ENCODE measurements around the gene CD33.
A peak's percentile ranks its signal among the peaks of the same experiment; 100 is the strongest.

Gene CD33

GRCh38 chr19:51259348-51260245 lies 34.7 kb downstream of the CD33 start:
- DNase-seq = peak; percentile 19

DNA sequence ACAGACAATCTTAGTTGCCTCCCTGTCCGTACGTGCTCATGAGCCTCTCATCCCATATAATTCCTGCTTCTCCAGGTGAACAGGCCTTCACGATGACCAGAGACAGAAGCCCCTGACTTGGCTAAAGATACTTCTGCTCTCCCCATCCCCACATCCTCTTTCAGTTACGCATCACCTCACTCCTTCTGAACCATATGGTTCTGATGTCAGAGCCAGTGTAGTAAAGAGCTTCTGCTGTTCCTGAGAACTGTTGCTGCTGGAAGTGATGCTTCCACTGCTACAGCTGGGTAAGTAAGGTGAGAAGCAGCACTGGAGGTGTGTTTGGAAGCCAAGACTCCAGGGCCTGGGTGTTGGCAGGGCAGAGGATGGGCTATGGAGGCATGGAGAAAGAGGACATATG lies 38.9 kb downstream of the CD33 start:
- DNase-seq = no peak

DNA sequence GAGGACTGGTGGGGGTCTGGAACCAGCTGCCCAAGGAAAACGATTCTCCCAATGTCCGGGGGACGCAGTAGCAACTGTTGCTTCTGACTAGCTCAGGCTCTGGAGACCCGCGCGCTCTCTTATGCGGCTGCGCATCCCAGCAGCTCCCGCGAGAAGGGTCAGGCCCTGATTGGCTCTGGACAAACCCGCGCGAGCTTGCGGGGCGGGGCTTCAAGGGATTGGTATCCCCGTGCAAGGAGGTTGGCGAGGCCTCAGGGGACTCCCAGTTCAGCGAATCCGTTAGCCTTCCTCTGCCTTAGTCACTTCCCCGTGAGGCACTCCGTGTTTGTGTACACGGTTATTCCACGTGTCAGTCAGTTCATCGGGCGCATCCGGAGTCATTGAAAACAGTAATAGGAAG lies 46.2 kb downstream of the CD33 start:
- DNase-seq = no peak

DNA sequence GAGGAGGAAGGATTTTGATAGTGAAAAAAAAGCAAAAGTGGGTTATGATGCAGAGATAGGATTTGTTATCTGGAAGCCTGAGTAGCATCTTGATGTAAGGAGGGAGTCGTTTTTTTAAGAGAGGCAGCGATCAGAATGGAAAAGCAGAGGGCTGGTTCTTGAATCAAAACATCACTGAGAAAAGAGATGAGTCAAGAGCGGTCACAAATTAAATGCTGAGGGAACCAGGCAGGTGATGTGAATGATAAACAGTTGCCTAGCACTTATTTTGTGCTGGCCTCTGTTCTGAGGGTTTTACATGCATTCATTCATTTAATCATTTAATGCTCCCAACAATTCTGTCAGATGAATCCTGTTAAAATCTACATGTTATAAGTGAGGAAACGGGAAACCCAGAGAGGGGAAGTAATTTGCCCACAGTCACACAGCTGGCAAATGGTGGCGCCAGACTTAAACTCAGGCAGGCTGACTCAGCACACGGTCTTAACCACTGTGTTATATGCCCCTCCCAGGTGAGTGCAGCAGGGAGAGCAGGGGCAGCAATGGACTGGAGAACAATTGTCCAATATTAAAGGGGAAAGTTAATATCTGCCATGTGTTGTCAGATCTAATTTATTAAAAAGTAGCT lies 47.4 kb downstream of the CD33 start:
- no peak for DNase-seq

DNA sequence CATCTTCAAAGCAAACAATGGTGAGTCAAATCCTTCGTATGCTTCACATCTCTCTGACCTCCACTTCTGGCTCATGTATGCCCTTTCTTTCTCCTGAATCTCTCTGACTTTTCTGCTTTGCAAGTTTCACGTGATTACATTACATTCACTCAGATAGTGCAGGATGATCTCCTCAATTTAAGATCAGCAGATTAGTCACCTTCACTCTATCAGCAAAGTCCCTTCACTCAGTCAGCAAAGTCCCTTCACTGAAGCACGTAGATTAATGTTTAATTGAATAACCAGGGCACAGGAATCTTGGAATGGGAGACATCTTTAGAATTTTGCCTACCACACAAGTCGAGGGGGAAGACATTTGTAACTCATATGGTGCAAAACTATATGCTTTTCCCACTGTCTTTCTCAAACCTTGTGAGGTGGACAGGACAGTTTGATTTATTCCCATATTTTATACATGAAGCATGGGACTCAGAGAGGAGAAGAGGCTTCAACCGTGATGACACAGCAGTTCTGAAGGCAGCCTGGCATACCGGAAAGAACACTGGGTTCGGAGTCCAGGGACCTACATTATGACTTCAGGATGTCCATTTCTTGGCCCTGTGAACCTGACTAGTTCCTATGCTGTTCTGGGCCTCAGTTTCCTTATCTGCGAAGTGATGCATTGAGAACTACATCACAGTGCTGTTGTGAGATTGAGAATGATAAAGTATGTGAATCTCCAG lies 49.3 kb downstream of the CD33 start:
- DNase-seq = no peak

- no peak for DNase-seq
These were observed 52.2 kb downstream of the CD33 start for GRCh38 chr19:51277112-51277511.

GRCh38 chr19:51282335-51282734 lies 57.5 kb downstream of the CD33 start:
- DNase-seq = no peak

DNA sequence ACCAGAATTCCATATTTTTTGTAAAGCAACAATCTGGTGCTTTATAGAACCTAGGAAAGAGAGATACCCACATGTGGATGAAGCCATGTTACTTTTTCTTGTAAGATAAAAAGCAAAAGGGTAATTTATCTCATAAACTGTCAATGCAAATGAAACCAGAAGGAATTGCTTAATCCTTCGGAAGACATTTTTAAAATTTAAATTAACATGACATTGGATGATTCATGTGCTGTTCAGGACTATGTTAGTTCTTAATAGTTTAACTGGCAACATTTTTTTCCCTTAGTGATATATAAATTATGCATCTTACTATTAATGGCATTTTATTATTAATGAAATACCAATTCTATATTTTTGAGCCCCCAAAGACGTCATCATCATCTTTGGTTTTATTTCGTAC lies 60.8 kb downstream of the CD33 start:
- no peak for DNase-seq
